Endothelial cell of umbilical vein (primary cell): ENCODE measurements around the gene DNAH6.

Experiments used
- EZH2 ChIP-seq: IDR thresholded peaks from 2 replicates; pipeline ENCODE4 v1.6.1; 2012; ENCODE audit warnings: borderline replicate concordance, low read depth, mild to moderate bottlenecking, moderate library complexity, low read length, inconsistent platforms; ENCODE audit not compliant: severe bottlenecking
- JUN ChIP-seq: IDR thresholded peaks from 2 replicates; pipeline ENCODE4 v1.6.1; 2011; ENCODE audit warnings: borderline replicate concordance, low read depth; ENCODE audit not compliant: insufficient read length, insufficient read depth
- MYC ChIP-seq: IDR thresholded peaks from one replicate; pipeline ENCODE4 v1.6.1; 2011; ENCODE audit warnings: mild to moderate bottlenecking, low read depth, low read length
- POLR2A ChIP-seq: IDR thresholded peaks from 2 replicates; pipeline ENCODE4 v1.6.1; 2012; ENCODE audit warnings: low read depth, mild to moderate bottlenecking, control low read depth, low read length
- POLR2AphosphoS5 ChIP-seq: IDR thresholded peaks from 2 replicates; pipeline ENCODE4 v1.6.1; 2012; ENCODE audit warnings: low read depth, mild to moderate bottlenecking, control low read depth, low read length, moderate library complexity; ENCODE audit not compliant: insufficient read depth
- TF ChIP-seq, protein P1 (sequence below), 2 donors: IDR thresholded peaks; 1 replicate in 1 of 2; 2 replicates in 1 of 2; pipeline ENCODE4 v1.5.1; 2011; ENCODE audit warnings: low read length in 2 of 2, mild to moderate bottlenecking in 2 of 2, moderate library complexity in 2 of 2, control low read depth in 1 of 2, inconsistent platforms in 1 of 2, low read depth in 1 of 2; ENCODE audit not compliant: insufficient read depth in 1 of 2; ENCODE audit errors: extremely low read depth in 1 of 2

- TF ChIP-seq POLR2A (no peak), EZH2 (no peak), POLR2AphosphoS5 (no peak), JUN (no peak), MYC (no peak)
- TF ChIP-seq, protein P1, sequence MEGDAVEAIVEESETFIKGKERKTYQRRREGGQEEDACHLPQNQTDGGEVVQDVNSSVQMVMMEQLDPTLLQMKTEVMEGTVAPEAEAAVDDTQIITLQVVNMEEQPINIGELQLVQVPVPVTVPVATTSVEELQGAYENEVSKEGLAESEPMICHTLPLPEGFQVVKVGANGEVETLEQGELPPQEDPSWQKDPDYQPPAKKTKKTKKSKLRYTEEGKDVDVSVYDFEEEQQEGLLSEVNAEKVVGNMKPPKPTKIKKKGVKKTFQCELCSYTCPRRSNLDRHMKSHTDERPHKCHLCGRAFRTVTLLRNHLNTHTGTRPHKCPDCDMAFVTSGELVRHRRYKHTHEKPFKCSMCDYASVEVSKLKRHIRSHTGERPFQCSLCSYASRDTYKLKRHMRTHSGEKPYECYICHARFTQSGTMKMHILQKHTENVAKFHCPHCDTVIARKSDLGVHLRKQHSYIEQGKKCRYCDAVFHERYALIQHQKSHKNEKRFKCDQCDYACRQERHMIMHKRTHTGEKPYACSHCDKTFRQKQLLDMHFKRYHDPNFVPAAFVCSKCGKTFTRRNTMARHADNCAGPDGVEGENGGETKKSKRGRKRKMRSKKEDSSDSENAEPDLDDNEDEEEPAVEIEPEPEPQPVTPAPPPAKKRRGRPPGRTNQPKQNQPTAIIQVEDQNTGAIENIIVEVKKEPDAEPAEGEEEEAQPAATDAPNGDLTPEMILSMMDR (IDR thresholded peaks at IDR 0.05; ENCODE audit: extremely low read depth in 1 of 2, insufficient read depth in 1 of 2, low read depth in 1 of 2, low read length in 2 of 2) = no peak
These were observed 185.6 kb downstream of the DNAH6 start for GRCh38 chr2:84701880-84702279.
